Lower leg skin (tissue), 3 donors: ENCODE results near the gene ANKS6.

Experiments used
- POLR2A ChIP-seq, 2 donors: fragments of 450-650 bp; IDR thresholded peaks; one replicate each; pipeline ENCODE4 v1.6.1; 2016 to 2017; ENCODE audit warnings: antibody characterized with exemption in 2 of 2, mild to moderate bottlenecking in 1 of 2, moderate library complexity in 1 of 2
- TF ChIP-seq, protein P1 (sequence below), 3 donors: fragments of 450-650 bp; IDR thresholded peaks; one replicate each; pipeline ENCODE4 v1.5.1; 2016; ENCODE audit warnings: antibody characterized with exemption in 3 of 3, mild to moderate bottlenecking in 3 of 3, moderate library complexity in 2 of 3

DNA sequence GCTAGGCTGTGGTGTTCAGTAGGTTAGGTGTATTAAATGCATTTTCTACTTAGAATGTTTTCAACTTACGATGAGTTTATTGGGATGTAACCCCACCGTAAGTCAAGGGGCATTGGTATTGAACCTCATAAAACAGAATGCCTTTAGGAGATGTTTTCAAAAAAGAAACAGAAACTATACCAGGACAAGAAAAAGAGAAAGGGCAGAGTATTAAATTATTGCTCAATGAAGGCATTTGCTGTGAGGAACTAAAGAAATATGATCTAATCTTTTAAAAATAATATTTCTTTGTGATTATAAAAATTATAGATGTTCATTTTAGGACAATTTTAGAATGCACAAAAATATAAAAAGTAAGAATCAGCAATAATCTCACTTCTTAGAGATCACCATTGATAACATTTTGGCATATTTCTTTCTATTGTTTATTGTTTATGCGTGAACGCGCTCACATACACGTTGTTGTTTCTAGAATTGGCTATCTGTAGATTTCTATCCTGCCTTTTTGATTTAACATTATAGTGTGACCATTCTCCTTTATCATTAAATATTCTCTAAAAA is 19.1 kb upstream of the ANKS6 start:
- TF ChIP-seq, protein P1, sequence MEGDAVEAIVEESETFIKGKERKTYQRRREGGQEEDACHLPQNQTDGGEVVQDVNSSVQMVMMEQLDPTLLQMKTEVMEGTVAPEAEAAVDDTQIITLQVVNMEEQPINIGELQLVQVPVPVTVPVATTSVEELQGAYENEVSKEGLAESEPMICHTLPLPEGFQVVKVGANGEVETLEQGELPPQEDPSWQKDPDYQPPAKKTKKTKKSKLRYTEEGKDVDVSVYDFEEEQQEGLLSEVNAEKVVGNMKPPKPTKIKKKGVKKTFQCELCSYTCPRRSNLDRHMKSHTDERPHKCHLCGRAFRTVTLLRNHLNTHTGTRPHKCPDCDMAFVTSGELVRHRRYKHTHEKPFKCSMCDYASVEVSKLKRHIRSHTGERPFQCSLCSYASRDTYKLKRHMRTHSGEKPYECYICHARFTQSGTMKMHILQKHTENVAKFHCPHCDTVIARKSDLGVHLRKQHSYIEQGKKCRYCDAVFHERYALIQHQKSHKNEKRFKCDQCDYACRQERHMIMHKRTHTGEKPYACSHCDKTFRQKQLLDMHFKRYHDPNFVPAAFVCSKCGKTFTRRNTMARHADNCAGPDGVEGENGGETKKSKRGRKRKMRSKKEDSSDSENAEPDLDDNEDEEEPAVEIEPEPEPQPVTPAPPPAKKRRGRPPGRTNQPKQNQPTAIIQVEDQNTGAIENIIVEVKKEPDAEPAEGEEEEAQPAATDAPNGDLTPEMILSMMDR (IDR thresholded peaks at IDR 0.05) = no peak
- TF ChIP-seq POLR2A (IDR thresholded peaks at IDR 0.05) = no peak
